Cardiac septum (tissue), 1 donor: Measurements from ENCODE around the gene PDE6D. TPM values are rescaled to one million over a fixed set of nuclear protein-coding genes. Genes with fewer than 3 reads are reported as not detected.
A peak's percentile ranks its signal among the peaks of the same experiment; 100 is the strongest.

Experiments
- DNase-seq: peaks from one replicate; pipeline ENCODE4 v3.0.0-alpha.2; 2020; ENCODE audit warnings: low spot score
- intact Hi-C: fragments of 100-400 bp; cut with DNase I; formaldehyde crosslinking; loops from one replicate; pipeline ENCODE4 v1.14.0; 2022
- long read RNA-seq: library from polyadenylated mRNA; unstranded; transcript quantifications from one replicate; pipeline ENCODE4 v2.0.0, GENCODE V29; 2021
- total RNA-seq: library from RNA; stranded (reverse); fragmentation: NEBNext Ultra II Directional; extraction: Animal tissue kit (Norgen Biotek cat#: 25700); gene quantifications from one replicate; pipeline ENCODE4 v1.2.1, GENCODE V29; 2021
- donor health status: DM: no; HTN: no; CAD: no.

Gene PDE6D
- total RNA-seq, result 17.9 TPM
- long read RNA-seq, transcript PDE6D-201 (5 exons, 1,175 nt), result major isoform, 22 of 23 reads
- long read RNA-seq, partial matches to known transcripts, result 0 of 23 reads
- long read RNA-seq, other reads (novel, unspliced or antisense), result 1 of 23 reads

- peak; percentile 100 for DNase-seq
- intact Hi-C loops, result loop anchor here (2.0 to 10.0 kb wide), 5 partner anchors 74 to 726 kb away; partner anchors contain the start of genes DIS3L2, PSMD1 and PTMA
Measured at GRCh38 chr2:231780909-231781797, at the start of gene PDE6D. PDE6D (minus strand) TSS chr2:231781282; CDS start chr2:231781114, 168 bp downstream.

GRCh38 chr2:231821908-231822307 lies 40.8 kb upstream of the PDE6D start:
- intact Hi-C loops, result no loop called here
- no peak for DNase-seq

- DNase-seq, result no peak
- intact Hi-C loops, result no loop called here
Measured at GRCh38 chr2:231820786-231821303, 39.8 kb upstream of the PDE6D start.

GRCh38 chr2:231819447-231820042 lies 38.5 kb upstream of the PDE6D start:
- no peak for DNase-seq
- intact Hi-C loops, result no loop called here

GRCh38 chr2:231816327-231817026 lies 35.4 kb upstream of the PDE6D start:
- intact Hi-C loops, result no loop called here
- DNase-seq, result no peak

GRCh38 chr2:231810905-231811304 lies 29.8 kb upstream of the PDE6D start:
- intact Hi-C loops, result no loop called here
- DNase-seq, result no peak

GRCh38 chr2:231807020-231807419 lies 25.9 kb upstream of the PDE6D start:
- intact Hi-C loops, result no loop called here
- DNase-seq, result no peak

GRCh38 chr2:231803501-231804138 lies 22.5 kb upstream of the PDE6D start:
- intact Hi-C loops, result no loop called here
- DNase-seq, result no peak

- DNase-seq, result no peak
- intact Hi-C loops, result no loop called here
Measured at GRCh38 chr2:231800493-231801091, 19.5 kb upstream of the PDE6D start.

GRCh38 chr2:231795525-231796327 lies 14.6 kb upstream of the PDE6D start:
- intact Hi-C loops, result no loop called here
- DNase-seq, result no peak

- no peak for DNase-seq
- intact Hi-C loops, result no loop called here
Measured at GRCh38 chr2:231794383-231794782, 13.3 kb upstream of the PDE6D start.

- no peak for DNase-seq
- intact Hi-C loops, result no loop called here
Measured at GRCh38 chr2:231791107-231791506, 10.0 kb upstream of the PDE6D start.

- intact Hi-C loops, result loop anchor here (10.0 kb wide), 2 partner anchors 102 to 732 kb away; partner anchors contain the start of gene PSMD1
- no peak for DNase-seq
Measured at GRCh38 chr2:231786917-231787292, 5.8 kb upstream of the PDE6D start.

- DNase-seq, result peak; percentile 92
- intact Hi-C loops, result loop anchor here (10.0 kb wide), 2 partner anchors 102 to 732 kb away; partner anchors contain the start of gene PSMD1
Measured at GRCh38 chr2:231786177-231786916, 5.3 kb upstream of the PDE6D start, which contains the start of gene COPS7B. COPS7B (plus strand) TSS chr2:231786445; CDS start chr2:231788571, 2,126 bp downstream.

GRCh38 chr2:231785822-231786176 lies 4.7 kb upstream of the PDE6D start:
- intact Hi-C loops, result loop anchor here (10.0 kb wide), 2 partner anchors 101 to 731 kb away; partner anchors contain the start of gene PSMD1

GRCh38 chr2:231785413-231785812 lies 4.3 kb upstream of the PDE6D start:
- intact Hi-C loops, result loop anchor here (10.0 kb wide), 2 partner anchors 101 to 731 kb away; partner anchors contain the start of gene PSMD1
- no peak for DNase-seq

More at GRCh38 chr2:231785822-231786176, 4.7 kb upstream of the PDE6D start:
- no peak for DNase-seq
